HG03064 (cell line): Measurements from ENCODE around the gene ABCC12.

Experiments used
- ATAC-seq: cut with Tn5 transposase; IDR thresholded peaks from one replicate; pipeline ENCODE4 v1.9.1; 2021; ENCODE audit warnings: low read depth; ENCODE audit not compliant: unreplicated experiment

Gene ABCC12

DNA sequence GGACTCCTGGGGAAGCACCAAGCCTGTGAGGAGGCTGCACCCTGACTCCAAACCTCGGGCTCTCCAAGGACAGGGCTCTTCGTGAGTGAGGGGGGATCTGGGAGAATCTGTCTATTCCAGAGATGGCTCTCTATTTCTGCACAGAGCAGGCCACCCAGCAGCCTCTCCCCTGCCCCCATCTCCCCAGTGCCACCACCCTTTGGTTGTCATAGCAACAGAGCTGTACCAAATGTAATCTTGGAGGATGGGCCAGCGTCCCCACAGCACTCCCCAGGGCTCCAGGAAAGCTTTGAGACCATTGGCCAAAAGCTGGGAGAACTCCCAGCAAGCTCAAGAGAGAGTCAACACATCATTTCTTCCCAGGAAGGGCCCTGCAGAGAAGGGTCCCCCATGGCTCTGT is 49.3 kb downstream of the ABCC12 start:
- no peak for ATAC-seq
